A549 (cell line): ENCODE measurements around the gene NHLRC1.

ENCODE experiments used
- CEBPB ChIP-seq, 2 experiments: fragments of >200 bp in 1 of 2; sonication (Bioruptor Twin) in 1 of 2; formaldehyde crosslinking in 1 of 2; IDR thresholded peaks; 2 replicates each; pipeline ENCODE4 v1.6.1; 2012 to 2016
- HOXA7 ChIP-seq: fragments of 250-450 bp; sonication (Bioruptor Pico); IDR thresholded peaks from 2 replicates; pipeline ENCODE4 v1.5.0; 2020; ENCODE audit warnings: mild to moderate bottlenecking, moderate library complexity
- POLR2A ChIP-seq: IDR thresholded peaks from 2 replicates; pipeline ENCODE4 v1.6.1; 2012; ENCODE audit warnings: mild to moderate bottlenecking, low read length
- RAD21 ChIP-seq, 2 experiments: fragments of >200 bp in 1 of 2; sonication (Bioruptor Twin) in 1 of 2; formaldehyde crosslinking in 1 of 2; IDR thresholded peaks in 1 of 2; conservative IDR thresholded peaks in 1 of 2; 2 replicates in 1 of 2; 3 replicates in 1 of 2; pipeline ENCODE4 v1.6.1; 2012 to 2018; ENCODE audit warnings: inconsistent platforms in 1 of 2
- RFX5 ChIP-seq: fragments of 450-650 bp; IDR thresholded peaks from 2 replicates; pipeline ENCODE4 v1.7.1; 2014; ENCODE audit warnings: antibody characterized with exemption, mild to moderate bottlenecking, moderate library complexity
- TF ChIP-seq, protein P1 (sequence below): fragments of >200 bp; sonication (Bioruptor Twin); formaldehyde crosslinking; IDR thresholded peaks from 3 replicates; pipeline ENCODE4 v1.5.1; 2016
- TF ChIP-seq, protein P2 (sequence below): IDR thresholded peaks from 2 replicates; pipeline ENCODE4 v1.6.1; 2012
- TF ChIP-seq, protein P3 (sequence below): fragments of 450-650 bp; IDR thresholded peaks from 2 replicates; pipeline ENCODE4 v1.6.1; 2014; ENCODE audit warnings: antibody characterized with exemption
- TF ChIP-seq, protein P4 (sequence below): fragments of 150-350 bp; IDR thresholded peaks from 2 replicates; pipeline ENCODE4 v1.6.1; 2014; ENCODE audit warnings: low read depth, mild to moderate bottlenecking, low read length

DNA sequence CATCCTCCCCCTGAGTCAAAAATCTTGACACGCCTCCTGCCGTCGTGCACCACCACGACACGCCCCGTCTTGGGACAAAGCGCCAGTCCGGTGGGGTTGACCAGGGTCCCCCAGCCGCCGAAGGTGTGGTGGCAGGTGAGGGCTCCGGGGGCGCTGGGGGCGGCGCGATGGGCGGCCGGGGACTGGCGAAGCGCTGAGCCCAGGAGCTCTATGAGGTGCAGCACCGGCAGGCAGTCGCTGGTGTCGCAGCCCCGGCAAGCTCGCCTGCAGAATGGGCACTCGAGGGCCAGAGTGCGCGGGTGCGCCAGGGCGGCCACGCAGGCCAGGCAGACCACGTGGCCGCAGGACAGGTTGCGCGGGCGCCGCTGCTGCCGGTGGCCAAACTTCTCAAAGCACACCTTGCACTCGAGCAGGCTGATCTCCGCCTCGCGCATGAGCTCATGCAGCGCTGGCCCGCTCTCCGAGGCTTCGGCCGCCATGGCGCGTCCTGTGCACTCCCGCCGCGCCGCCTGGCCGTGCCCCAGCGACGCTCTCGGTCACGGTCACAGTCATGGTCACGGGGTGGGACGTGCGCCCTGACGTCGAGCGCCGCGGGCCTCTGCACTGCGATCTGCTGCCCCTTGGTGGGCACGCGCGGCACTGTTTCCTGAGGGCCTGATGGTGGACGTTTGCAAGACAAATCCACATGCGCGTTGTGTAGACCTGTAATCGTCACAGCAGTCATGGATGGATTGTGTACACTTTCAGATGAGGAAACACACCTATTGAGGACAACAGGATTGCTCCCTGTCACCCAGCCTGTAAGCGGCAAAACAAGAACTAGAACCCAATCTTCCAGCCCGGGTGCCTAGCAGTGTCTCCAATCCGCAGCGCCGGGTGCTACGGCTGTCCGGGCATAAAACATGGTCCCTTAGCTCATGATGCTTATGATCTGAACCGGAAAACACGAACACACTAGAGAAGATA is at the start of gene NHLRC1:
- TF ChIP-seq, protein P1, sequence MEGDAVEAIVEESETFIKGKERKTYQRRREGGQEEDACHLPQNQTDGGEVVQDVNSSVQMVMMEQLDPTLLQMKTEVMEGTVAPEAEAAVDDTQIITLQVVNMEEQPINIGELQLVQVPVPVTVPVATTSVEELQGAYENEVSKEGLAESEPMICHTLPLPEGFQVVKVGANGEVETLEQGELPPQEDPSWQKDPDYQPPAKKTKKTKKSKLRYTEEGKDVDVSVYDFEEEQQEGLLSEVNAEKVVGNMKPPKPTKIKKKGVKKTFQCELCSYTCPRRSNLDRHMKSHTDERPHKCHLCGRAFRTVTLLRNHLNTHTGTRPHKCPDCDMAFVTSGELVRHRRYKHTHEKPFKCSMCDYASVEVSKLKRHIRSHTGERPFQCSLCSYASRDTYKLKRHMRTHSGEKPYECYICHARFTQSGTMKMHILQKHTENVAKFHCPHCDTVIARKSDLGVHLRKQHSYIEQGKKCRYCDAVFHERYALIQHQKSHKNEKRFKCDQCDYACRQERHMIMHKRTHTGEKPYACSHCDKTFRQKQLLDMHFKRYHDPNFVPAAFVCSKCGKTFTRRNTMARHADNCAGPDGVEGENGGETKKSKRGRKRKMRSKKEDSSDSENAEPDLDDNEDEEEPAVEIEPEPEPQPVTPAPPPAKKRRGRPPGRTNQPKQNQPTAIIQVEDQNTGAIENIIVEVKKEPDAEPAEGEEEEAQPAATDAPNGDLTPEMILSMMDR, result peak; percentile 74
- peak; percentile 64 for TF ChIP-seq POLR2A
- no peak for TF ChIP-seq RFX5
- TF ChIP-seq RAD21 (conservative IDR thresholded peaks at IDR 0.05 in 1 of 2, IDR thresholded peaks at IDR 0.05 in 1 of 2), result peak; percentile 90 to 94
- TF ChIP-seq CEBPB (IDR thresholded peaks at IDR 0.05), result no peak
- TF ChIP-seq, protein P2, sequence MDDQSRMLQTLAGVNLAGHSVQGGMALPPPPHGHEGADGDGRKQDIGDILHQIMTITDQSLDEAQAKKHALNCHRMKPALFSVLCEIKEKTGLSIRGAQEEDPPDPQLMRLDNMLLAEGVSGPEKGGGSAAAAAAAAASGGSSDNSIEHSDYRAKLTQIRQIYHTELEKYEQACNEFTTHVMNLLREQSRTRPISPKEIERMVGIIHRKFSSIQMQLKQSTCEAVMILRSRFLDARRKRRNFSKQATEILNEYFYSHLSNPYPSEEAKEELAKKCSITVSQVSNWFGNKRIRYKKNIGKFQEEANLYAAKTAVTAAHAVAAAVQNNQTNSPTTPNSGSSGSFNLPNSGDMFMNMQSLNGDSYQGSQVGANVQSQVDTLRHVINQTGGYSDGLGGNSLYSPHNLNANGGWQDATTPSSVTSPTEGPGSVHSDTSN, result no peak
- TF ChIP-seq, protein P3, sequence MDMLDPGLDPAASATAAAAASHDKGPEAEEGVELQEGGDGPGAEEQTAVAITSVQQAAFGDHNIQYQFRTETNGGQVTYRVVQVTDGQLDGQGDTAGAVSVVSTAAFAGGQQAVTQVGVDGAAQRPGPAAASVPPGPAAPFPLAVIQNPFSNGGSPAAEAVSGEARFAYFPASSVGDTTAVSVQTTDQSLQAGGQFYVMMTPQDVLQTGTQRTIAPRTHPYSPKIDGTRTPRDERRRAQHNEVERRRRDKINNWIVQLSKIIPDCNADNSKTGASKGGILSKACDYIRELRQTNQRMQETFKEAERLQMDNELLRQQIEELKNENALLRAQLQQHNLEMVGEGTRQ, result peak; percentile 84
- TF ChIP-seq, protein P4, sequence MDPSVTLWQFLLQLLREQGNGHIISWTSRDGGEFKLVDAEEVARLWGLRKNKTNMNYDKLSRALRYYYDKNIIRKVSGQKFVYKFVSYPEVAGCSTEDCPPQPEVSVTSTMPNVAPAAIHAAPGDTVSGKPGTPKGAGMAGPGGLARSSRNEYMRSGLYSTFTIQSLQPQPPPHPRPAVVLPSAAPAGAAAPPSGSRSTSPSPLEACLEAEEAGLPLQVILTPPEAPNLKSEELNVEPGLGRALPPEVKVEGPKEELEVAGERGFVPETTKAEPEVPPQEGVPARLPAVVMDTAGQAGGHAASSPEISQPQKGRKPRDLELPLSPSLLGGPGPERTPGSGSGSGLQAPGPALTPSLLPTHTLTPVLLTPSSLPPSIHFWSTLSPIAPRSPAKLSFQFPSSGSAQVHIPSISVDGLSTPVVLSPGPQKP, result no peak
- no peak for TF ChIP-seq HOXA7 (CRISPR knock-in tag)
